Fibroblast of skin of right biceps (primary cell): Measurements from ENCODE around the gene NHS.

Source experiments
- DNase-seq: peaks from one replicate; pipeline ENCODE4 v3.0.0-alpha.2; 2013

Gene NHS

DNA sequence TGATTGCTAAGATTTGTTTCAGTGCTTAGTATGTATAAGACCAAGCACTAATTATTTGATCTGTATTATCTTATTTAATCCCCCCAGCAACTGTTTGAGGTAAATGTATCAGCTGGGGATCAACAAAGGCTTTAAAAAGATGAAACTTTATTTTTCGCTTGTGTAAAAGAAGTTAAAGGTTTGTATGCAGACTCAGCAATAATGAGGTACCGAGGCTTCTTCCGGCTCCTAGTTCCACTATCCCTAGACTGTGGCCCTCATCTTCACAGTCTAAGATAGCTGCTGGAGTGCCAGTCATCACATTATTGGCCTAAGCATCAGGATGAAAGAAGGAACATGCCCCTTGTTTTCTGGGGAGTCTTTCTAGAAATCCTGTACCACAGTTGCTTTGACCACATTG lies 256.6 kb downstream of the NHS start:
- no peak for DNase-seq

- no peak for DNase-seq
These were observed 257.9 kb downstream of the NHS start for GRCh38 chrX:17632942-17633341.

- no peak for DNase-seq
These were observed 258.5 kb downstream of the NHS start for GRCh38 chrX:17633546-17633945.

- DNase-seq: no peak
These were observed 259.7 kb downstream of the NHS start for GRCh38 chrX:17634542-17635207.

DNA sequence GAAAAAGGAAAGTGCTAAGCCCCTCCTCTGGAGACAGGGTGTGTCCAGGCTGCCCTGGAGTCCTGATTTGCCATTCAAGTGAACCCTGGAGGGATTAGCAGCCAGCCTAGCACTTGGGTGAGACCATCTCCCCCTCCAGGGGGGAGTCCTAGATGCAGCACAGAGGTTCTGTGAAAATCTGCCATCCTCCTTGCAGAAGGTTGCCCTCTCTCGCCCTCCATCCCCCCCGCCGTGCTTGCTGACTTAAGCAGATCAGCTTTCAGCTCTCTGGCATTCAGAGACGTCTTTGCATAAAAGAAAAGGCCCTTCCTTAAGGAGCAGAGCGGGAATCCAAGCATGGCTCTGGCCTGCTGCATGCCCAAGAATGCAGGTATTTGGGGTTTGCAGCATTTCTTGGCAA lies 260.2 kb downstream of the NHS start:
- DNase-seq: no peak

GRCh38 chrX:17637235-17637634 lies 262.2 kb downstream of the NHS start:
- DNase-seq: no peak

GRCh38 chrX:17638731-17639130 lies 263.7 kb downstream of the NHS start:
- DNase-seq: no peak

DNA sequence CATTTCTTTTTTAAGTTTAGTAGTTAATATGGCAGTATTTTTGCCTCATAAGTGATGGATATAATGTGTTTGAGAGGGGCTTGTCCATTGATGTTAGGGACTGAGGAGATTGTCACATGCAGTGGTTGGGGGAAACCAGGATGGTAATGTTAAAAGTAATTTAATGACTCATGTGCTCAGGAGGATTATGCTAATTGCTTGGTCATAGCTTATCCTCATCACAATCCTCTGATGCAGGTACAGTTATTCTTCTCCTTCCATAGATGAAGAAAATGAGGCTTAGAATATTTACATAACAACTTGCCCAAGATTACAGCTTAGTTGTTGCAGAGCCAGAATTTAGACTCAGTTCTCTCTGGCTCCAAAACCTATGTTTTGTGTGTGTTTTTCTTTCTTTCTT lies 267.9 kb downstream of the NHS start:
- no peak for DNase-seq

DNA sequence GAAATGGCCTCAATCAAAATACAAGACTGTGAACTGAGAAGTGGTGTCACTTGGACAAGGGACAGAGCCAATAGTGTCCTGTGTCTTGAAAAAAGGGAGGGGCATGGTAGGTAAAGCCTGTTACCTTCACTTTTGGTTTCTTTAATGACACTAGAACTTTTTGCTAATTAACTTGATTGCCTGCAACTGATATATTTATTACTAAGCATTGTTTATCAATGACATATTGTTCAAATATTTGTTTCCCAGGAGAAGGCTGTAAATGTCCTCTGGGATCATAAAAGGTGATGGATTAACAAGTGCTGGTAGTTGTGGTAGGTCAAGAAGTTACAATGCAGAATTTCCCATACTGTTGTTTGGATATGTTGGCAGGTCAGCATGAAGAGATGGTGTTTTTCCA lies 268.5 kb downstream of the NHS start:
- no peak for DNase-seq

- no peak for DNase-seq
These were observed 269.0 kb downstream of the NHS start for GRCh38 chrX:17644001-17644400.

GRCh38 chrX:17654116-17654515 lies 279.1 kb downstream of the NHS start:
- DNase-seq: no peak

DNA sequence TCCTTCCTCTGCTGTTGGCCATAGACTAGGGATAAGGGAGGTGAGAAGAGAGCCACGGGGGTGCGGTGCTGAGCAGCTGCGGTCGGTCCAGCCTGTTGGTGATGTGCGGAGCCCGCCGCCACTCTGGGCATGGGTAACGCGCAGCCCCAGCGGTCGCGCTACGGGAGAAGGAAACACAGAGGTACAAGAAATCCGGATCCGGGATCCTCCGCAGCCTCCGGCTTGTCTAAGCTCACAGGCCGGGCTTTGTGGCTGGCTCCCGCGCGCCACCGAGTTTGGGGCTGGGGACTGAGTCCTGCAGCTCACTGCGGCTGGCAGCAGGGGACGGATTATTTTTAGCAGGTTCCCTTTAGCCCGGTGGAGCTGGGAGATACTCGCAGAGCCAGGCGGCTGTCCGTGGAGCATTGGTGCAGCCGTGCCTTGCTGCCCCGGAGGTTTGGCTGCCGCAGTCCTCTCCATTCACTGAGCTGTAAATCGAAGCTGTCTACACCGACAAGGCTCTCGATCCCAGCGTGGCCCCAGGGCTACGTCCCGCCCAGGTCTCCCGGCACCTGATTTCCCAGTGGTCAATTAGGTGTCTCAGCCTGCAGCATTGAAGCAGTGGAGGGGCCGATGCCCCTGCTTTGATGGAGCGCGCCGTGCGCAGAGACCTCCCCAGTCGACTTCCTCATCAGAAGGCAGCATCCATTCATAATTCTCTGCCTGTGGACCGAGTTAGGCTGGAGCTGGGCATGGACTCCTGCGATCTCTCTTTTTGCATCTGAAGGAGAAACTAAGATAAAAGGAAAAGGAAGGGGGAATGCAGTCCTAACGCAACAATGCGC lies 280.4 kb downstream of the NHS start:
- no peak for DNase-seq

- DNase-seq: no peak
These were observed 281.0 kb downstream of the NHS start for GRCh38 chrX:17656035-17656418.

GRCh38 chrX:17656556-17656955 lies 281.6 kb downstream of the NHS start:
- no peak for DNase-seq

- DNase-seq: no peak
These were observed 287.4 kb downstream of the NHS start for GRCh38 chrX:17662391-17662790.

DNA sequence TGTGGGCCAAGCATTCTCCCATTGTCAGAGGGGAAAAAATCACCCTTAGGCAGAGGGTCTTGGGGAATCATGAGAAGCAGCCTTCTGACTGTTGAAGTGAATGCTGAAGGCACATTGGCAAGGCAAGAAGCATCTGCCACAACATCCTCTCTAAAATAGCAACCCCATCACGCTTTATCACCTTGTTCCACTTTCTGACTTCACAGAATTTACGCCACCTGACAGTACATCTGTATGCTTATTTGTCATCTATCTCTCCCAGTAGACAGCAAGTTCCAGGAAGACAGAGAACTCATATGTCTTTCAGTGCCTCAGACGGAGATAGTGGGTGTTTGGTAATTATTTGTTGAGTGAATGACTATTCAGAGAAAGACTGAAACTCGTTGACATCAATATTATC lies 293.9 kb downstream of the NHS start:
- DNase-seq: no peak

DNA sequence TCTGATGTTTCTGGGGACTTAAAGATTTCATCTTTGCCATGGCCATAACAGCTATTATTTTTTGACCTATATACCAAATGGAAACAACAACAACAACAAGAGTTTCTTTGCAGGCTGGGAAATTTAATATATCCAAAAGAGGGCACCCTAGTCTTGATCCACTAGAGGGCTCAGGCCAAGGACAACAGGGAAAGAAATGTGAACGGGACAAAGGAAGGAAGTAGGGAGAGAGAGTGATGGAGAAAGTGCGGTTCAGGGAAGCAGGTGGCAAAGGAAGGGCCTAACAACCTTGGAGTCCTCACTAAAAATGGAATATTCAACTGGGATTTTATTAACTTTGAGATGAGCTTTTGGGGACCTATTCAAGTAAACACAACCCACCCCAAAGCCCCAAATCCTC lies 294.5 kb downstream of the NHS start:
- DNase-seq: no peak

DNA sequence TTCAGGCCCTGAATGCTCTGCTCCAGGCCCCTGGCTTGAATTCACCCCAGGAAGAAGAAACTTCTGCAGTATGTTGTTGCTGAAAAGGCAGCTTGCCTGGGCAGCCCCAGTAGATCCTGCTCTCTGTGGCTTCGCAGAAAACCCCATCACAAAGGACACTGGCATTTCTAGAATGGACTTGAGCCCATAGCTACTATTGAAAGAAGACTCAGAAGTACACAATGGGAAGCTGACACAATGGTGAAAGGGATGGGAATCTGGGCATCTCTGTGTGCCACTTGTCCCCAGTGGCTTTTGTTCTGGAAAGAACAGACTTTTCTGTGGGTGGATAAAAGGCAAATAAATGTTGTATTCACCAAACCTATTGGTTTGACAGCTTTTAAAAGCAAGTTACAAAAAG lies 294.9 kb downstream of the NHS start:
- DNase-seq: no peak

- no peak for DNase-seq
These were observed 295.9 kb downstream of the NHS start for GRCh38 chrX:17670874-17671273.

DNA sequence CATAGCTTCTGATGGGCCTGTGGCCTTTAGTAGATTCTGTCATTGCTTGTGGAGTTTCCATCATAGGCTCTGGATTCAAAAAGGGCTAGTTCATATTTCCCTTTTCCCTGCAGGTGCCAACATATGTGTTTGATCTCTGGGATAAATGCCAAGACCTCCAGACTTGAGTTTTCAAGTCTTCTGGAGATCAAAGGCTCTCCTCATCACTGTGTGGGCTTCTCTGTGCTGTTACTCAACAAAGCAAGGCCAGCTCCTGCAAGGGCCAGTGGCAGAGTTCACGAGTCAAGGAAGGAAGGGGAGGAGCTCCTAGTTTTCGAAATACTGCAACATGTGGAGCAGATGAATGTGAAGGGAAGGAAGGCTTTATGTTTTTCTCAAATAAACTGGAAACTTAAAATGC lies 299.6 kb downstream of the NHS start:
- DNase-seq: no peak

DNA sequence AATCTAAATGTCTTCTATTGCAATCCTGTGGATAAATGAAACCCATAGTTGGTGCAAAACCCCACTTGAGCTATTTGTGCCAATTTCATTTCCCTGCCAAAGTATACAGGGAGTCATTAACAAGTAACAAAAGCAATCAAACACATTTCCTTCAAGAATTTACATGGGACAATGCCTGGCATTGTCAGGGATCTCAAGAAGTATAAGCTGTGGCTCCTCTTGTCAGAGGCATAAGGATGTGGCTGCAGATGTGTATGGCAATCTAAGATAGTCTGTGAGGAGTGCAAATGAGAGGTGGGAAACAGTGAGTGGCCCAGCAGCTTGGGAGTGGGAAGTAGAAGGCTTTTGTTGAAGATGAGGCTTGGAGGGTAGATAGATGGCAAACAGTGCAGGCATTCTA lies 304.3 kb downstream of the NHS start:
- no peak for DNase-seq

DNA sequence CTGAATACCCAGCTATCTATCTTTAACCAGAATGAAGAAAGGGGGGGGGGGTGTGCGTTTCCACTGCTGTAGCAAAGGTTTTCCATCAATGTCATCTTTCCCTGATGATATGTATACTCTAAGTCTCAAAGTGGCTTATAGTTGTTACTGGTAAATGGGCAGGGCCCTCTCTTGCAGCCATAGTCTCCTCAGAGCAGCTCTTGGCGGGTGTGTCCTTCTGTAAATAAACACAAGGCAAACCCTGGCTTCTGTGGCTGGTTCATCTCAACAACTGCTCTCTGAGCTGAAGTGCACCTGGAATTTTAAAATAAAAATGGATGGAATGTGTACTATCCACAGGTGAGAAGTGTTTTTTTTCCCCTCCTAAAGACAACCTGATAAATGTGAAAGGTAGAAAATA lies 304.8 kb downstream of the NHS start:
- DNase-seq: no peak

GRCh38 chrX:17680732-17681413 lies 305.9 kb downstream of the NHS start:
- DNase-seq: no peak

GRCh38 chrX:17682259-17682658 lies 307.3 kb downstream of the NHS start:
- DNase-seq: no peak
